Middle frontal gyrus (tissue), 1 donor: Measurements from ENCODE around the gene SACM1L.

Experiments
- DNase-seq: peaks from one replicate; pipeline ENCODE4 v3.0.0-alpha.2; 2015; ENCODE audit warnings: low spot score; ENCODE audit errors: extremely low spot score

Gene SACM1L

DNA sequence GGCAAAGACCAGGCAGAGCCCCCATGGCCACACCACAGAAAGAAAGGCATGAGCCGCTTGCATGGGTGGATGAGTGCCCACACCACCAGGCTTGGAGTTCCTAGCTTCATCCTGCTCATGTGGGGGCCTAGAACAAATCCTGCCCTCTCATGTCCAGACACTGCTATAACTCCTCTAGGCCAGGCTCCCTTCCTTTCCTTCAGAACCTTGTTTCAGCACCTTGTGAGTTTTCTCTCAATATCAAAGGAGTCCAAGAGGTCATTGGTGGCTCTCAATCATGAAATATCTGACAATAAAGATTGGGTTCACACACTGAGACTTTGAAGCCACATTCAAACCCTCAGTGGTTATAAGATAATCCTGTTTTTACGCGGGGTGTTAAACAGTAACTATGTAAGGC, 94.5 kb downstream of the SACM1L start:
- DNase-seq = no peak

DNA sequence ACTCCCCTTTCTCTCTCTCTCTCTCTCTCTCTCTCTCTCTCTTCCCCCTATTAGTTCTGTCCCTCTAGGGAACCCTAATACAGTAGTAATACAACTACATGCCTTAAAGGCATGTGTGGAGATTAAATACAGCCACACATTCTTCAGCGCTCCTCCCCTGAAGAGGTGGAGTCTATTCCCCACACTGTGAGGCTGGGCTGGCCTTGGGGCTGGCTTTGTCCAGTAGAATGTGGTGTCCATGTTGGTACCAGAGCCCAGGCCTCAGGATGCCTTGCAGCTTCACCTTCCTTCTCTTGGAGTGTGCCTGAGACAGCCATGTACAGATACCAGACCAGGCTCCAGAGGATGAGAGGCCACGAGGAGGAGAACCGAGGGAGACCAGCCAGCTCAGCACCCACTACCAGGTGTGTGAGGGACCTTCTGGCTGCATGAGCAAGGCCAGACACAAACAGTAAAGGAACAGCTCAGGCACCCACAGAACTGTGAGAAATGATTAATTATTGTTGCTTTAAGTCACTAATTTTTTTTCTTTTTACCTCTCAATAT, 96.5 kb downstream of the SACM1L start:
- no peak for DNase-seq

DNA sequence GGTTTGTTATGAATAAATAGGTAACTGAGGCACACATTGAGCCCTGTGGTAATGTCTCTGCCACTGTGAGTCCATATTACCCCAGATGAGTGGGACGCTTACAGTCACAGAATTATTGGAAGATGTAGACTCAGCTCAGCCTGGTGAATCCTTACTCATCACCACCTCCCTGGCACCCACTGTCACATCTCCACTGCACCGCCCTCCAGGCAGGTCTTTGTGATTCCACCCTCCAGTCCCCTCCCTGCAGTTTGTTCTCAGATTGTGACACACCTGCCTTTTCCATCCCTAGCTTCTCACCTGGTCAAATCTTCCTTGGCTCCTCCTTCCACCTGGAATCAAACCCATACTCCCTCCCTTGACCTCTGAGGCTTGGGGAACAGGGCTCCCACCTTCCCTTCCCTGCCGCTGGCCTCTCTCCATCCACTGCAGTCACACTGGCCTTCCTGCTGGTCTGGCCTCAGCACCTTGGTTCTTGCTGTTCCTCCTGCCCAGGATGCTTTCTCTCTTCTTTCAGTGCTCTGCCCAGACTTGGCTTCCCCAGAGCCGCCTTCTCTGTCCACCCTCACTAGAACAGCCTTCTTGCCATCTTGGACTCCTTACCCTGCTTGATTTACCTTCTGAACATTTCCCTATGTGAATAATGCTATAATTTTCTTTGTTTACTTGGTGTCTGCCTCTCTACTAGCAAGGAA, 97.8 kb downstream of the SACM1L start:
- DNase-seq = no peak

DNA sequence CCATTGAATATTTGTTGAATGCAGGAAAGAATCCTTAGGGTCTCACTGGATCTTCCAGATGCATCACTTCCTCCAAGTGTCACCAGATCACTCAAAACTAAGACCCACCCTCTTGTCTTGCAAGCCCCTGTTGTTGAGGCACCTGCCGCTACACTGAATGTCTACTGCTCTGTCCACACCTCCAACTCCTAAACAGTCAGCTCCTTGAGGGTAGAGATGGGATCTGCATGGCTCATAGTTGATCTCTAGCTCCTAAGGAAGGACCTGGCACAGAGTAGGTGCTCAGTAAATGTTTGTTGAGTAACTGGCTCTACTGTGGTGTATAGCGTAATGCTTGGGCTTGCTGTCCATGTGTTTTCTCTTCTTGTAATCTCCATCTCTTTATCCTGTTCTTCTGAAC, 98.4 kb downstream of the SACM1L start:
- no peak for DNase-seq

DNA sequence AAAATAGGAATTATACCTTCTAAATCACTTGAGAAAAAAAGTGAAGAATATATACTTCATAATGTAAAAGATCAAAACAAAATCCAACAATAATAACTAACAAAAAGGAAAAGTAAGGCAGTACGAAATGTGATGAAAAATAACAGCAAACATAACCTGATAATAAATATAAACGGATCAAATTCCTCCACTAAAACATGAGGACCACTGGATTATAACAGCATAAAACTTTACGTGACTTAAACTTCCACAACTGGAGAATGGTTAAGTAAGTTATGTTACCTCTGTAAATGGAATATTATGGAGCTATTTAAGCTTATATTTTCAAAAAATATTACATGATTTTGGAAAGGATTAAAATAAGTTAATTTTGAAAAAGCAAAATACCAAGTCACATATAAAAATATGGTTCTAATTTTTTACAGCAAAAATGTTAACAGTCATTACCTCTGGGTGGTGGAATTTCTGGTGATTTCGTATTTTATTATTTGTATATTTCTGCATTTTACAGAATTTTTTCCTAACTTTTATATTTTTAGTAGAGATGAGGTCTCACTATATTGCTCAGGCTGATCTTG, 100.1 kb downstream of the SACM1L start:
- DNase-seq = no peak

DNA sequence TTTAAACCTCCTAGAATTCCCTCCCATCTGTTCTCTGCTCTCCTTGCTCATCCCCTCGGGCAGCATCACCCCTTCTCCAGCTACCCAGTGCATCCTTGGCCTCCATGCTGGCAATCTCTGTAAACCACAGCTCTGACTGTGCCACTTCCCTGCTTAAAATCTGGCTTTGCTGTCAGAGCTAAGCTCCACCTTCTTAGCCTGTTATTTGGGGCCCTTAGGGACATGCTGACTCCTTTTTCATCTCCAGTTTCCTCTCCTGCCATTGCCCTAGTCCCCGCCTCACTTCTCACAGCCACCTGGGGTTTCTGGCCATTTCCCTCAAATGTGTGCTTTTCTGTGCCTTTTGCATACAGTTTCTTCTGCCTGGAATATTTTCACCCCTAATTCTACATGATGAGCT, 101.4 kb downstream of the SACM1L start:
- no peak for DNase-seq

DNA sequence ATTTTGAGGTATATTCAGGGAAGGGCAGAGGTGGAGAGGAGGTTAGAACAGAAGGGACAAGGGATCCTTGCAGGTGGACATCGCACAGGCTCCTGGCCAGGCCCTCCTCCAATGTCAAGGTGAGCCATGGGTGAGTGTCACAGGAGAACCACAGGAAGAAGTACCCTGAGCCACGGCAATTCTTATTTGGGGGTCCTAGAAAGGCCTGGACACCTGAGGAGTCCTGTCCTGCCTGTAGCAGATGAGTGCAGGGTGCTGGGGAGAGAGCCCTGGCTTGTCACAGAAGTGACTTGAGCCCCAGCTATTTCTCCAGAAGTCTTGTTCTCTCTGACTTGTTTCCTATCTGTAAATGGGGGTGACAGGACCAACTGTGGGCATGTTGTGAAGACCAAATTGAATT, 102.8 kb downstream of the SACM1L start:
- DNase-seq = no peak

DNA sequence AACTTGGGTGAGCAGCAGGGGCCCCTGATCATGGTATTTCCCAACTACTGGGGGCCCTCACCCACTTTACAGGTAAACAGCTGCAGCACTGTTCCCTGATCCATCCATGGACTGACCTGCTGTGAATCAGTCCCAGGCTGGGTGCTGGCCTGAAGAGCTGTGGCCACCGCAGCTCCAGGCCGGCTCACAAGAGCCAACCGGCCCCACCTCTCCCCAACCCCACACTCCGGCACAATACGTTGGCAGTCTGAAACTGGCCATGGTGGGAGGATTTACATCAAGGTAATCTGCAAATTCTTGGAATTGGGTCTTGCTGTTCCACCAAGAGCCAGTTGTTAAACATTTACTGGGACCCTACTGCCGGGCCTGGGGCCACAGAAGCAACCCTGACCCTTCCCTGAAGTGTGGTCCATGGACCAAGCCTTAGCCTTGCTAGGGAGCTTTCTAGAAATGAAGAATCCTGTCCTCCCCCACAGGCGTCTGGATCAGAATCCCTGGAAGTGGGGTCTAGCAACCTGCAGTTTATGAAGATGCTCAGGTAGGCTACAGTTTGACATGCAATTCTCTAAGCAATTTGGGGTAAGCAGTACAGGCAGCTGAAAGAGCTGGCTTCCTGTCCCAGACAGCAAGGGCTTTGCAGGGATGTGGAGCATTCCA, 103.4 kb downstream of the SACM1L start:
- no peak for DNase-seq

DNA sequence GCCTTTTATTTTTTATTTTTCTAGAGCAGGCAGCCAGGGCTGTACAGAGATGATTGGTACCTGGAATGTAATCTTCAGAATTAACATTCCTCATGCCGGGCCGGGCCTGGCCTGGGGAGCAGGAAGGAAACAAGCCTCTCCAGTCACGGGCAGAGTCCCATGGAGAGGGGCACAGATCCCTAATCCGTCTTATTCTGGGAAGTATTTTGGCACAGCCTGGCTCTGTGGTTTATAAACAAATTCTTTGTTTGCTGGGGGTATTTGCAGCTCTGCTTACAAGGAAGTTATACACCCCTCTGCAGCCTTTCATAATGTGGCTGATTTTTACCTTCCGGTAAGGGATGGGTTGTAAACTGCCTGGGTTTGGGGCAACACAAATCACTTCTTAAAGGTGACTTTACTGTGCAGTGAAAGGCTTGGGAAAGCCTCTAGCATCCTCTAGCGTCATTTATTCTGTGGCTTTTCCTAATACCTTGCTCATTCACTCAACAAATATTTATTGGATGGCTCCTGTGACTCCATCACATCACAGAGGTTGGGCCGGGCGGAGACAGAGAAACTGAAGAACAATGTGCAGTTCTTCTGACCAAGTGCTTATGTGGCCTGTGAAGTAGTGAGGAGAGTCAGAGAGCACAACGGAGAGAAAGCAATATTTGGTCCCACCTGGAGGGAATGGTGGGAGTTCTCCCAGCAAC, 104.4 kb downstream of the SACM1L start:
- no peak for DNase-seq

DNA sequence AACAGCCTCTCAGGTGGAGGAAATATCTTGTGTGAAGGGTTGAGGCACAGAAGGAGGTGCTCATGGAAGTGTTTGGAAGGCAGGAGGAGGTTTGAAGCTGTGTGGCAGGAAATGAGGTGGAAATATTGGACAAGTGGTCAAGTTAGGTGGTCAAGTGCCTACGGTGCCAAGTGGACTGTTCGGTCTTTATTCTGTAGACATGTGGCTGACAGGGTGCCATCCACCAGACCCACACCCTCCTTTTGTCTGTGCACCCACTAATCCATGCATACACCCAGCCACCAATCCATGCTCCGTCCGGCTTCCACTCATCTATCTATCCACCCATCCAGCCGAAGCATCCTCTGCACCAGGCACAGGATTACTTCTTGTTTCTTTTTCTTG, 105.0 kb downstream of the SACM1L start:
- no peak for DNase-seq

DNA sequence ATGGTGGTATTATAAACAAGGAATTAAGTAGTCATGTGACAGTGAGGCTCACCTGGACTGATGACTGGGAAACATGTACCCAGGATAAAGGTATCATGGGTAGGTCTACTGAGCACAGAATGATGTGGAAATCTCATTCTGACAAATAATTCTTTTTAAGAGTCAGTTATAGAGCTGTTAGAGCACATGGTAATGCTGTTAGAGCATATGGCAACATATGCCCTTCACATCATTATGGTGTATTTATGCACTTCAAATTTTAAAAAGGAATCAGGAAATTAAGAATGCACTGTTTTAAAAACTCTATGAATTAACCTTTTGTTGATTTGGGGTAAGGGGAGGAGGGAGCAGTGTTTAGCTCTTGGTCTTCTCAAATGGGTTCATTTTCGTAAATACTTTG, 105.5 kb downstream of the SACM1L start:
- DNase-seq = no peak
